NCI-H1092 treated with DMSO at 0.1 percent for 48 hours (cell line): ENCODE data around the gene ZNF444.

Source experiments
- DNase-seq: peaks from one replicate; lab custom pipeline; 2025; lab: John Stamatoyannopoulos, UW

Gene ZNF444

GRCh38 chr19:56107626-56108351 lies 33.3 kb upstream of the ZNF444 start:
- DNase-seq, result no peak

GRCh38 chr19:56108447-56109195 lies 32.5 kb upstream of the ZNF444 start:
- no peak for DNase-seq

- DNase-seq, result no peak
Measured at GRCh38 chr19:56109226-56109625, 31.9 kb upstream of the ZNF444 start.

GRCh38 chr19:56110515-56111448 lies 30.3 kb upstream of the ZNF444 start:
- no peak for DNase-seq

- no peak for DNase-seq
Measured at GRCh38 chr19:56111601-56112312, 29.3 kb upstream of the ZNF444 start.

GRCh38 chr19:56112313-56112709 lies 28.8 kb upstream of the ZNF444 start:
- DNase-seq, result no peak

GRCh38 chr19:56113074-56113632 lies 27.9 kb upstream of the ZNF444 start:
- DNase-seq, result no peak

GRCh38 chr19:56114051-56114777 lies 26.9 kb upstream of the ZNF444 start:
- DNase-seq, result no peak

- no peak for DNase-seq
Measured at GRCh38 chr19:56114778-56115110, 26.3 kb upstream of the ZNF444 start.

GRCh38 chr19:56115490-56115889 lies 25.6 kb upstream of the ZNF444 start:
- DNase-seq, result no peak

GRCh38 chr19:56116606-56117005 lies 24.5 kb upstream of the ZNF444 start:
- no peak for DNase-seq

GRCh38 chr19:56117376-56117884 lies 23.7 kb upstream of the ZNF444 start:
- DNase-seq, result no peak

GRCh38 chr19:56117889-56118288 lies 23.2 kb upstream of the ZNF444 start:
- DNase-seq, result no peak

- DNase-seq, result no peak
Measured at GRCh38 chr19:56118666-56119581, 22.2 kb upstream of the ZNF444 start.

GRCh38 chr19:56119582-56119978 lies 21.5 kb upstream of the ZNF444 start:
- no peak for DNase-seq

GRCh38 chr19:56120002-56120370 lies 21.1 kb upstream of the ZNF444 start:
- no peak for DNase-seq

GRCh38 chr19:56120371-56121179 lies 20.5 kb upstream of the ZNF444 start:
- no peak for DNase-seq
